ENCODE data around the gene PKP3. TPM values are rescaled to one million over a fixed set of nuclear protein-coding genes. Genes with fewer than 3 reads are reported as not detected.

PKP3 gene
- total RNA-seq, 4 donors from 2014 or later, result 0.55 to 1.3 TPM; not detected in 2

DNA sequence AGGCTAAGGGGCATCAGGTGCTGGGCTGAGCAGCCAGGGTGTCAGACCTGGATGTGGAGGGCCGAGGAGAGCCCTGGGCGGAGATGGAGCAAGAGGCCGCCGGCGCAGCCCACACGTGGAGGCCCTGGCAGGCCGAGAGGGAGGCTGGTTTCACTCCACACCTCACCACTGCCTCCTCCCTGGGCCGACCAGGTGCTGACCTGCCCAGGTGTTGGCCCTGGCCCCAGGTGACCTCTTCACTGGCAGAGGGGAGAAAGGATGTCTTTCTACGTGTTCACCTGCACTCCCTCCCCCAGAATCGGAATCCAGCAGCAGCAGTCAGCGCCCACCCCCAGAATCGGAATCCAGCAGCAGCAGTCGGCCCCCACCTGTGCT, 47.0 kb downstream of the PKP3 start:
- in situ Hi-C loops (cut with MboI; ENCODE audit: low sequenced_read_pairs in 4 of 4), result no loop called here
- intact Hi-C loops (cut with DNase I; ENCODE audit: low total_unique reads), result loop anchor here (10.0 kb wide), 1 partner anchor 236 kb away; the partner anchor contains the start of genes BET1L and RIC8A
- no peak for ATAC-seq
- H3K4me3 ChIP-seq, result no peak overlapping the region
- no peak for DNase-seq
- no peaks in the 10 kb centered on the region for H3K9me3 ChIP-seq
- no peak overlapping the region for H3K27ac ChIP-seq
- no peak for TF ChIP-seq POLR2A (IDR thresholded peaks at IDR 0.05)
- TF ChIP-seq, protein P1, sequence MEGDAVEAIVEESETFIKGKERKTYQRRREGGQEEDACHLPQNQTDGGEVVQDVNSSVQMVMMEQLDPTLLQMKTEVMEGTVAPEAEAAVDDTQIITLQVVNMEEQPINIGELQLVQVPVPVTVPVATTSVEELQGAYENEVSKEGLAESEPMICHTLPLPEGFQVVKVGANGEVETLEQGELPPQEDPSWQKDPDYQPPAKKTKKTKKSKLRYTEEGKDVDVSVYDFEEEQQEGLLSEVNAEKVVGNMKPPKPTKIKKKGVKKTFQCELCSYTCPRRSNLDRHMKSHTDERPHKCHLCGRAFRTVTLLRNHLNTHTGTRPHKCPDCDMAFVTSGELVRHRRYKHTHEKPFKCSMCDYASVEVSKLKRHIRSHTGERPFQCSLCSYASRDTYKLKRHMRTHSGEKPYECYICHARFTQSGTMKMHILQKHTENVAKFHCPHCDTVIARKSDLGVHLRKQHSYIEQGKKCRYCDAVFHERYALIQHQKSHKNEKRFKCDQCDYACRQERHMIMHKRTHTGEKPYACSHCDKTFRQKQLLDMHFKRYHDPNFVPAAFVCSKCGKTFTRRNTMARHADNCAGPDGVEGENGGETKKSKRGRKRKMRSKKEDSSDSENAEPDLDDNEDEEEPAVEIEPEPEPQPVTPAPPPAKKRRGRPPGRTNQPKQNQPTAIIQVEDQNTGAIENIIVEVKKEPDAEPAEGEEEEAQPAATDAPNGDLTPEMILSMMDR (IDR thresholded peaks at IDR 0.05 in 4 of 5, conservative IDR thresholded peaks at IDR 0.05 in 1 of 5), result no peak
- no peaks in the 10 kb centered on the region for H3K4me1 ChIP-seq
- peaks cover 23 to 38% (median 36%) of the 10 kb centered on the region in 3 donors for H3K27me3 ChIP-seq
- H3K36me3 ChIP-seq, result no peaks in the 10 kb centered on the region

DNA sequence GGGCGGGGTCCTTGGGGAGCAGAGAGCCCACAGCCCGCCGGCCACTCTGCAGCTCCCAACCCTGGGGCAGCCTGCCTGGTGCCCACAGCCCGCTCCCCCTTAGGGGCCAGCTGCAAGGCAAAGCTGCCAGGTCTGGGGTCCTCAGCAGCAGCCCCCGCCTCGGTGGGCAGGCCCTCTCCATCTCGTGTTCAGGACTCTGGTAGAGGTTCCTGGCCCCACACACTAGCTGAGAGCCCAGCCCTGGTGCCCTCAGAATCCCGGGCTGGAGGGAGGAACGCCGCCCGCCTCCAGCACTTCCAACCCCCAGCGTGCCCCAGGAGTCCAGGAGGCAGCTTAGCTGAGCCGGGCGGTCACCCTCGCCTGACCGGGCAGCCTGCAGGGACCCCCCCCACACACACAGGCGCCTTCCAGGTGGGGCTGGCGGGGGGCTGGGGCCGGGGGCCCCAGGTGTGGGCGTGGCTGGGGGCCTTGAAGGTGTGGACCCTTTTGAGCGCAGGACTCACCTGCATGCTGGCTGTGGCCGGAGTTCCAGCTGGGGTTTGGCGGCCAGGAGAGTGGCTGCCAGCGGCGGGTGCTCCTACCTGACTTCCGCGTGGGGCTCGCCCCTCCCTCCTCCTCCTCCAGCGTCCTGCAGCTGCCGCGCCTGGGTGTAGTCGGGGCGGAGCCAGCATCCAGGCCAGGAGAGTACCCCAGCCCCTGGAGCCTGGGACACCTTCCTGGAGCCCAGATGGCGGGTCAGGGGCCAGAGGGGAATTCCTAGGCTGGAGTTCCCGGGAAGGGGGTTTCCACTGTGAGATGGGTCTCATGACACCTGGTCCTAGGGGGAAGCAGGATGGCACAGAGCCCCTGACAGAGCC, 47.6 kb downstream of the PKP3 start, which contains the start of gene ANO9:
Gene ANO9 (minus strand): TSS at position 594 of the 857 bp plus-strand sequence. CDS start 85 bp downstream, at position 509.
- TF ChIP-seq POLR2A (IDR thresholded peaks at IDR 0.05), result no peak
- TF ChIP-seq, protein P1 (IDR thresholded peaks at IDR 0.05 in 4 of 5, conservative IDR thresholded peaks at IDR 0.05 in 1 of 5), result no peak
- intact Hi-C loops (cut with DNase I; ENCODE audit: low total_unique reads), result loop anchor here (10.0 kb wide), 1 partner anchor 237 kb away; the partner anchor contains the start of genes BET1L and RIC8A
- Histone ChIP-seq H3K4me3 (no peak within 1 kb of the TSS), H3K27ac (no peak within 1 kb of the TSS), H3K9me3 (no peaks in the 10 kb centered on the region), H3K4me1 (no peaks in the 10 kb centered on the region), H3K27me3 (peaks cover 23 to 38% (median 36%) of the 10 kb centered on the region in 3 donors), H3K36me3 (no peaks in the 10 kb centered on the region)
- no peak for ATAC-seq
- in situ Hi-C loops (cut with MboI; ENCODE audit: low sequenced_read_pairs in 4 of 4), result no loop called here
- no peak for DNase-seq

DNA sequence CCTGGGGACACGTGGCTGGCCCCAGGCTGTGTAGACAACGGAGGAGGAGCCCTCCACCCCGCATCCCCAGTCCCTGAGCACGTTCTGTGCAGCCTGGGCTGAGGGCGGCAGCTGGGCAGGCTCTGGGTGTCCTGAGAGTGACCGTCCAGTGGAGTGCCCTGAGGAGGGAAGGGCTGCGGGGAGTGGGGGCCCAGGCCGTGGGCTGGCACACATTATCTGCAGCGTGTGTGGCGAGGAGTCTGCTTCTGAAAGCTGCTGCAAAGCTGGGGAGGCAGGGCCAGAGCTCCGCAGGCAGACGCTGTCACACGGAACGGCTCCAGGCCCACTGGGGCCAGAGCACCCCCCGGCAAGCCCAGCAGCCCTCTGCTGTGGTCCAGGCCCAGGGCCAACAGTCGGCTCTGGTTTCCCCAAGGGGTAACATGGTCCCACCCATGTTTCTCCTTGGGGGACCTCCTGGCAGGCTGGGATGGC, 48.6 kb downstream of the PKP3 start:
- DNase-seq, result no peak
- in situ Hi-C loops (cut with MboI; ENCODE audit: low sequenced_read_pairs in 4 of 4), result no loop called here

DNA sequence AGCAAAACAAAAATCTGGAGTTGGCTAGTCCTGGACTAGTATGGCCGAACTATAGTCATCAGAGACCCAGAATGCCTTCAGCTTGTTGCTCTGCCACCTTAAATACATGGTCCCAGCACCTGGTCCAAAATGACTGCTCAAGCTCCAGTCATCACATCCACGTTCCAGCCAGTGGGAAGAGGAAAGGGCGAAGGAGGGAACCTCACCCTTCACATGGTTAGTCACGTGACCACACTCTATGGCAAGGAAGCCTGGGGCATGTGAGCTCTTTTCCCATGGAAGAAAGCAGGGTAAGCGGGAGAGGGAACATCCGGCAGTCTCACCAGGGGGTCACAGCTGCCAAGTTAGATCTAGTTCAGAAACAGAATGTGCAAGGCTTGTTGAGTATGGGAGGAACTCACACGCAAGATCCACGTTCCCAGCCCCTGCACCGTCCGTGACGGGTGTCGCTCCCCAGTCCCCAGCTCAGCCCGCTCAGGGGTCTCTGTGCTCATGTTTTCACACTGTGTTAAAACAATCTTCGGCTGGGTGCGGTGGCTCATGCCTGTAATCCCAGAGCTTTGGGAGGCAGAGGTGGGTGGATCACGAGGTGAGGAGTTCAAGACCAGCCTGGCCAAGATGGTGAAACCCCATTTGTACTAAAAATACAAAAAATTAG, 49.7 kb downstream of the PKP3 start:
- DNase-seq, result no peak
- H3K9me3 ChIP-seq, result no peaks in the 10 kb centered on the region
- peaks cover 4% of the 10 kb centered on the region in 2 donors for H3K4me1 ChIP-seq
- intact Hi-C loops (cut with DNase I; ENCODE audit: low total_unique reads) (loop anchor here (10.0 kb wide), 1 partner anchor 239 kb away; the partner anchor contains the start of genes BET1L and RIC8A), in situ Hi-C loops (cut with MboI; ENCODE audit: low sequenced_read_pairs in 4 of 4) (no loop called here)
- peaks cover 23 to 38% (median 33%) of the 10 kb centered on the region in 3 donors for H3K27me3 ChIP-seq
- no peak for ATAC-seq
- no peaks in the 10 kb centered on the region for H3K36me3 ChIP-seq
- no peak for TF ChIP-seq POLR2A (IDR thresholded peaks at IDR 0.05)
- TF ChIP-seq, protein P1 (IDR thresholded peaks at IDR 0.05 in 4 of 5, conservative IDR thresholded peaks at IDR 0.05 in 1 of 5), result no peak
- no peak overlapping the region for H3K4me3 ChIP-seq
- no peak overlapping the region for H3K27ac ChIP-seq

More for the DNA sequence above, 48.6 kb downstream of the PKP3 start:
- TF ChIP-seq, protein P1 (IDR thresholded peaks at IDR 0.05 in 4 of 5, conservative IDR thresholded peaks at IDR 0.05 in 1 of 5), result no peak
- TF ChIP-seq POLR2A (IDR thresholded peaks at IDR 0.05), result no peak
- no peak for ATAC-seq
- Histone ChIP-seq H3K4me3 (no peak overlapping the region), H3K4me1 (no peaks in the 10 kb centered on the region), H3K27me3 (peaks cover 23 to 38% (median 33%) of the 10 kb centered on the region in 3 donors), H3K36me3 (no peaks in the 10 kb centered on the region), H3K27ac (no peak overlapping the region), H3K9me3 (no peaks in the 10 kb centered on the region)
- intact Hi-C loops (cut with DNase I; ENCODE audit: low total_unique reads), result loop anchor here (10.0 kb wide), 1 partner anchor 238 kb away; the partner anchor contains the start of genes BET1L and RIC8A
